Uterus (tissue), 2 donors: ENCODE results near the gene SMIM14.

Experiments
- POLR2A ChIP-seq, 2 donors: fragments of 450-650 bp; IDR thresholded peaks; one replicate each; pipeline ENCODE4 v1.6.1; 2016; ENCODE audit warnings: antibody characterized with exemption in 2 of 2, mild to moderate bottlenecking in 1 of 2, moderate library complexity in 1 of 2
- TF ChIP-seq, protein P1 (sequence below), 4 experiments: fragments of 200-600 bp in 2 of 4; fragments of 450-650 bp in 2 of 4; sonication (generic) in 2 of 4; IDR thresholded peaks; one replicate each; pipeline ENCODE4 v1.5.1; 2016 to 2019; ENCODE audit warnings: antibody characterized with exemption in 4 of 4, mild to moderate bottlenecking in 2 of 4, moderate library complexity in 1 of 4

- TF ChIP-seq, protein P1, sequence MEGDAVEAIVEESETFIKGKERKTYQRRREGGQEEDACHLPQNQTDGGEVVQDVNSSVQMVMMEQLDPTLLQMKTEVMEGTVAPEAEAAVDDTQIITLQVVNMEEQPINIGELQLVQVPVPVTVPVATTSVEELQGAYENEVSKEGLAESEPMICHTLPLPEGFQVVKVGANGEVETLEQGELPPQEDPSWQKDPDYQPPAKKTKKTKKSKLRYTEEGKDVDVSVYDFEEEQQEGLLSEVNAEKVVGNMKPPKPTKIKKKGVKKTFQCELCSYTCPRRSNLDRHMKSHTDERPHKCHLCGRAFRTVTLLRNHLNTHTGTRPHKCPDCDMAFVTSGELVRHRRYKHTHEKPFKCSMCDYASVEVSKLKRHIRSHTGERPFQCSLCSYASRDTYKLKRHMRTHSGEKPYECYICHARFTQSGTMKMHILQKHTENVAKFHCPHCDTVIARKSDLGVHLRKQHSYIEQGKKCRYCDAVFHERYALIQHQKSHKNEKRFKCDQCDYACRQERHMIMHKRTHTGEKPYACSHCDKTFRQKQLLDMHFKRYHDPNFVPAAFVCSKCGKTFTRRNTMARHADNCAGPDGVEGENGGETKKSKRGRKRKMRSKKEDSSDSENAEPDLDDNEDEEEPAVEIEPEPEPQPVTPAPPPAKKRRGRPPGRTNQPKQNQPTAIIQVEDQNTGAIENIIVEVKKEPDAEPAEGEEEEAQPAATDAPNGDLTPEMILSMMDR (IDR thresholded peaks at IDR 0.05): no peak
- TF ChIP-seq POLR2A (IDR thresholded peaks at IDR 0.05): no peak
Measured at GRCh38 chr4:39565878-39566600, 72.6 kb downstream of the SMIM14 start.
